GM18520 (cell line): ENCODE measurements around the gene COL2A1.

Experiments used
- ATAC-seq: cut with Tn5 transposase; IDR thresholded peaks from one replicate; pipeline ENCODE4 v1.9.1; 2021; ENCODE audit not compliant: unreplicated experiment

Gene COL2A1

DNA sequence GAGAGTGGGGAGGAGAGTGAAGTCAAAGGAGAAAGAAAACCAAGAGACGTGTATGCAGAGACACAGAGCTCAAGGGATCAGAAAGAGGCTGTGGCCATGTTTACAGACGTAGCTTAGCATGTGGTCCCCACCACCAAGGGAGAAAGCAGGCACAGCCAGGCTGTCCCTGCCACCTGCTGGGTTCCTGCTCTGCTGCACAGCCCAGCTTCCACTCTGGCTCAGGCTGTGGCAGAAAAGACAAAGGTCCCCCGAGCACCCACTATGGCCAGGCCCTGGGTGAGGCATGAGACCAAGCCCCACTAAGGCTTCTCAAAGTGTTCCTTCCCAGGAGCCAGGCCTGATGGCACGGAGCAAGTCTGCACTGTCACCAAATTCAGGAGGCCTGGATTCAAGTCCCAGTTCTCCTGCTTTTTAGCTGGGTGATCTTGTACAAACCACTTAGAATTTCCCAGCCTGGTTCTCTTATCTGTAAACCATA, 25.9 kb upstream of the COL2A1 start:
- no peak for ATAC-seq

DNA sequence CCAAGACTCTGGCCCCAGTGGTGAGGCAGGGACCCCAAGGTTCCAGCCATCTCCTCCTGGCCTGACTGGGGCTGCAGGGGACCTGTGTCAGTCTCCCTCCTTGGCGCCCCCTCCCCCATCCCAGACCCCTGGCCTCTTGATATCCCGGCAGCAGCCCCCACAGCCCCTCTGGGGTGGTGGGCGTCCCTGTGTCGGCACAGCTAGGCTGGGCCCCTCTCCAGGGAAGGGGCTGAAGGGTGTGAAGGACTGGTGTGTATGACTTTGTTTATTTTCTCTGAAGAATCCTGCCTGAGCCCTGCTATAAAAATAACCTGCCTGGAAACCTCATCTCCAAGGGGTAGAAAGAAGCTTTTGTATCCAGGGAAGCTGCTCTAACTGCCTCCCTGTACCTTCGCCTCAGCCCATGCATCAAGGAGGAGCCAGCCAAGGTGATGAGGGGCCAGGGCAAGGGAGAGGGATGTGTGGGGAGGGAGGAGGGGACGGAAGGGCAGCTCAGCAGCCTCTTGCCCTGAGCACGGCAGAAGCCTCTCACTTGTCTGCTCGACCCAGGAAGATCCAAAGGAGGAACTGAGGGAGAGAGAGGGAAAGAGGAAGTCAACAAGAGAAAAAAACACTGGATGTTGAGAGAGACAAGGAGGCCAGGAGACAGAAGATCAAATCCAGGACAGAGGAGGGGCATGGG, 25.4 kb upstream of the COL2A1 start:
- no peak for ATAC-seq

DNA sequence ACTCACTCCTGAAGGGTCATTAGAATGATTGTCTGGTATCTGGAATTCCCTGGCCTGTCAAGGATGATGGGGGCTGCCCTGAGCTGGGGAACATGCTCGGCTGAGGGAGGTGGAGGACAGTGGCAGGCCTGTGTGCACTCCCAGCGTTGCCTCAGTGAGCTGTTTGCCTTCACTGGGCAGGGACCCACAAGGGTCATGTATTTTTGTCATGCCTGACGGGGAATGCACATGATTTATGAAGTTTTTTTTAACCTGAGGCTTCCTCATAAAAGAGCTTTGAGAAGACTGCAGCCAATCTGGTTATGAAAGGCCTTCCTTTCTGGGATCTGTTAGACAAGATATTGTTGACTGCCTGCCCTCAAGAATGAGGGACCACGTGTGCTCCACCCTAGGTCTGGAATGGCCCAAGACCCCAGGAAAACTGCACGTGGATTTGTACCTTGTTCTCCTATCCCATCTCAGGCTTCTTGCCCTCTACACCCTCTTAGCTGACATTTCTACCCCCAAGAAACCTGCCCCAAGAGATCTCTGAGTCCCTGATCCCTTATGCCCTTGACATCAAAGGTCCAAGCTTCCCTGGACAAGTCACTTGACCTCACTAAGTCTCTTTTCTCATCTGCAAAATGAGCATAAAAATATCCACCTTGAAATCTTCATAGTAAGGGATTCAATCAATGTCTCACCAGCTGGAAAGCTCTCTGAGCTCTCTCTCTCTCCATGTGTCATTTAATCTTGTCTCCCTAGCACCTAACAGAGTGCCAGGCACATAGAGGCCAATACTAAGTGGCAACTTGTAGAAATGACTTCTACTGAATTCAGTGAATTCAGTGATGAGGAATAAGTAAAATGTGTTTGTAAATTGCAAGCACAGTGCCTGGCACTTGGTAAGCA, 24.5 kb upstream of the COL2A1 start:
- ATAC-seq, result no peak

DNA sequence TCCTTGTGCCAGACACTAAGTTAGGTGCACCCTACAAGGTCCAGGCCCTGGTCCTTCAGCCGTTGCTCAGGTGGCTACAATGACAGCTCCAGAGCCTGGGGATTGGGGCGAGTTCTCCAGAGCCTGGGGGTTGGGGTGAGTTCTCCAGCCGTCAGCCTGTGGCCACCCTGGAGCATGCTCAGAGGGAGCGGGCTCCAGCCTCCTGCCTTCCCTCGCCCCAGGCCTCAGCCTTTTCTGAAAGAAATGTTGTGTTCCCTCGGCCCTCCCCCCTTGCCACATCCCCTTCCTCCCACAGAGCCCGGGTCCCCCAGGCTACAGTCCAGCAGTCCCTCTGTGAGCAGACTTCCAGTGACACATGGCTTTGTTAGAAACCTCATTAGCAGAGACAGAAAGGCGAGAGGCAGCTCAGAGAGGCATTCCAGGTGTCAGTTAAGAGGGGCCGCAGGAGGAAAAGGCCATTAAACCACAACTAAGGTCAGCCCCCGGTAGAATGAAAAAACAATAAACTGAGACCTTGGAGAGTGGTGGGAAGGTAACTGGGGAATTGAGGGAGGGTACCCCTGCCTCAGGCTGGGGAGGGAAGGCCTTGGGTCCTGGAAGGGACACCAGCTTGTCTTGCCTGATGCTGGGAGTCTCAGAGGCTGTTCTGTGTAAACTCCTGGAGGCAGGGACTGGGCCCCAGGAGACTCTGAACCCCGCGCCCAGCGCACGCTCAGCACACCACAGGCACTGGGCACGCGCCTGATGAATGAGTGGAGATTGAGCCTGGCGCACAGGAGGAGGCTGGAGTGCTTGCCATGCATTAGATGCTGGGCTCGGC, 23.1 kb upstream of the COL2A1 start:
- no peak for ATAC-seq

DNA sequence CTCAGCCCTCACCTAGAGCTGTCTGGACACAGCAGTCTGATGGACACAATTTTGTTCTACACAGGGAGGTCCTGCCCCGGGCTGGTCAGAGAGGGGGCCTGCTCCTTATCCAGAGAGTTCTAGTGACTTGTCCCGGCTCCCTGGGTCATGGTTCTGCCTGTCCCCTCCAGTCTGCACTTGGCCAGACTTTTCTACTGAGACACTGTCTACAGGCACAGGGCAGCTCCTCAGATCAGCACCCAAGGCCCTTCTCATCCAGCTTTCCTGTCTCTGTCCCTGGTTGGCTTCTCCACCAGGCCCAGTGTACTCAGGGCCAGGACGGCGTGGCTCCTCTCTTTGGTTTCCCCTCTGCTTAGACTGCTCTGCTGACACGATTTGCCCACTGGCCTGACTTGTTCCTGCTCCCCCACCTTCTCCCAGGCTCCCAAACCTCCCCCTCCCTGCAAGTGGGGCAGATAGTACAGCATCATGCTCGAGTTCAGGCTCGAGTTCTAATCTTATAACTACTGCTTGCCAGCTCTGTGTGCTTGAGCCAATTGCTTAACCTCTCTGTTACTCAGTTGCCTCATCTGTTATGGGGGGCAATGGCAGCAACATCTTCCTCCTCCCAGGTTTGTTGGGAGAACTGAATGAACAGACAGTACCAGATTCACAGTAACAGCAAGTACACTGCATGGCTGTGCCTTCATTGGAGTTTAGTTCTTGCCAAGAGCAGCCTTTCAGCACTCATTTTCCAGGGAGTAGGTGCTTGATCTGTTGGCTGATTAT, 22.0 kb upstream of the COL2A1 start:
- ATAC-seq, result no peak

DNA sequence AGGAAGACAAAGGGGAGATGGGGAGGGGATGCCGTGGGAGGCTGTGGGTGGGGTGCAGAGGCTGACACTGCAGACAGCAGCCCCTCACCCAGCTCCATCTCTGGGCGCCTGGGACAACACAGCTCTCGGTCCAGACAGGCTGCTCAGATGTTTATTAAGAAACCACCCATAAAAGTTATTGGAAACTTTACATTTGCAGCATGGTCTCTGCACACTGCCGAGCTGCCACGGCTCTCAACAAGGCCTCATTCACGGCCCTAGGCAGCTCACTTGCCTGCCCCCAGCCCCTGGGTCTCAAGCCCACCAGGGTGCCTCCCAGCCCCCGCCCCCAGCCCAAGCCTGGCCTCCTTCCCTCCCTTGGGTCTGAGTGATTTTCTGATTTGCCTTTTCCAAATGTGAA, 21.0 kb upstream of the COL2A1 start:
- ATAC-seq, result no peak

DNA sequence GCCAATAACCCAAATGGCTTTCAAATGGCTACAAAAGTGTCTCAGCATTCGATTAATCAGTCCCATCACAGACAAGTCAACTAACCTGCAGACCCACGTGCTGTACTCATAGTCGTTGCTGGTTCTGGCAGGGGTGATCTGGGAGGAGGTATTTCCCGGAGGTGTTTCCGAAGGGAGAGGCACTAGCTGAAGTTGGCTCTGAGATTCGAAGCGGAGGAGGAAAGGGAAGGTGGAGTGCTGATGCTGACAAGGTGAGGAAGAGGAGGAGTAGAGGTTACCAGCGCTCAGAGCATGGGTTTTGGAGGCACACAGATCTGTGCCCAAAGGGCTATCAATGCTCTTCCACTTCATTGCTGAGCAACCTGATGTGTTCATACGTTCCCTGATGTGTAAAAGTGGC, 20.5 kb upstream of the COL2A1 start:
- no peak for ATAC-seq

DNA sequence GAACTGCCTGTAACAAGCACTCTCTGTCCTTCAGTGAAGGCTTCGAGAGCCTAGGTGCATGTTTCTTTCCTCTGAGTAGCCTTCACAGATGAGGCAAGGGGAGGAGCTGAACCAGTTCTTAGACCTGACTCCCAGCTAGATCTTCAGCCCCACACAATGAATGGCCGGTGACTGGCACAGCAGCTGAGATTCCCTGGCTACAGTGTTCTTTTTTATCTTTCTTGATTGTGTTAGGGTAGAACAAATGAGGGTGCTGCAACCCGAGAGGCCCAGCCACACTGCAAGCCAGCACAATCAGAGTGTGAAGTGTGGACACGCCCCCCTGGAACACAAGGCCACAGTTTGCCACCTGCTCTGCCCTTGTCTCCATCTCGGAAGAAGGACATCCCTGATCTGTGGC, 19.1 kb upstream of the COL2A1 start:
- no peak for ATAC-seq

DNA sequence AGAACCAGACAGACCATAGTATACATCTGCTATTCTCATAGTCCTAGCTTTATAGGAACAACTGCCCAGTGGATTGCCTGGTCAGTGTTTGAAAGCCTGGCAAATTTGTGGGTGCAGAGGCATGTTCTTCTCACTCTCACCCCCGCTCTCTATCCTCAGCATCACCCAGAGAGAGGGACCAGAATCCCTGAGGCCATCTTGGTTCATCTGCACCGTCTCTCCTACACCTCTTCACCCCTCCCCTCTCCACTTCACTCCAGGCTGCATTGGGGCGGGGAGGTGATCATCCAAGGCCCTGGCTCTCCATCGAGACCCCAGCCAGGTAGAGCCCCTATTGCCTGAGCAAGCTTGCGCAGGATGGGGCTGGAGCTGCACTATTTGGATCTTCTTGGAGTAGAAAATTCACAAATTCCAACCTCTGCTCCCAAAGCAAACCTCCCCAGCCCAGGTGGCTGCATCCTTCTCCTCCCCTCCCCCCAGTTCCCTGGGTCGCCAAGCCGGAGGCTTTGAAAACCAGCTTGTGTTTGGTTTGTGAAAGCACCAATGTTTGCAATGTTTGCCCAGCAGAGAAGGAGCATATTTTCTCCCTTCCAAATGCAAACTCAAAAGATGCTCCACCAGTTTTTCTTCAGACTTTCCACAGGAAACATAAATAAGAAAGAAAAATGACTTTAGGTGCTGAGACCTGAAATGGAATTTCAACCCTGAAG, 18.6 kb upstream of the COL2A1 start:
- no peak for ATAC-seq

DNA sequence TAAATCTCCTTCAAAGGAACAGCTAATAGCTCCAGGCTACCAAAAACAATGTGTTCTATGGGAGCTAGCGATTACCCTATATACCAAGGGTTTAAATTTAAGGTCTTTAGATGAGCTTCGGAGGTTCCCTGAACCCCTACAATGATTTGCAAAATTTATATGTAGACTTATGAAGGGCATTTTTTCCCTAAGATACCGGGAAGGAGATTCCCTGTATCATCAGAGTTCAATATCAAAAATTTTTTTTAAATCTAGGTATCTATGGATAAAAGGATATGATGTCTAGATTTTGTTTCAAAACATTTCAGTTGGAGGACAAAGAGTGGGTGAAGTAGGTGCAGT, 17.9 kb upstream of the COL2A1 start:
- ATAC-seq, result no peak

DNA sequence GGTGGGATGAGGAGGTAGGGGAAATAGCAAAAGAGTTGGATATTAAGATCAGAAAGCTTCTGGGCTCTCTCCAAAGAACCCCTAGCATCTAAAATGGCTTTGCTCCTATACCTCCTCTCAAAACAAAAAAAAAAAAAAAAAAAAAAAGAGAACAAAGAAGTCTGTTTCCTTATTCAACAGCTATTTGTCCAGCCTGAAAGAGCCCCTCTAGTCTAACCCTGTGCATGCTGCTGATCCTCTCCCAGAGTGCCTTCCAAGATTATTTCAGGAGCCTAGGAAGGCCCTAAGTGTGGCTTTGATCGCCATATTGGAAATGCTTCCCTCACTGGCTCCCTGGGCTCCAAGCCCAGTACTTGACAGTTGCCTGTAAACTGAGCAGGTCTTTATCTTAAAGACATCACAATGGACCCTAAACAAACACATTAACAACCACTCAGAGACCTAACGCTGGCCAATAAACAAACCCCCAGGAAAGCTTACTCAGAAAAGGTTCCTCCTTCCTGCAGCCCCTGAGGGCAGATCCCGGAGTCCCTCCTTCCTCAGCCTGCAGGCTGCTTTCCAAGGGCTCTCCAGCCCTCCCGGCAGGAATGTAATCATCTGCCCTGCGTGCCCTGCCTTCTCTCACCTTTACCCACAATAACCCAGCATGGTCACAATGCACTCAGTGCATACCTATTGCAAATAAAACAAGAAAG, 17.4 kb upstream of the COL2A1 start:
- ATAC-seq, result no peak

DNA sequence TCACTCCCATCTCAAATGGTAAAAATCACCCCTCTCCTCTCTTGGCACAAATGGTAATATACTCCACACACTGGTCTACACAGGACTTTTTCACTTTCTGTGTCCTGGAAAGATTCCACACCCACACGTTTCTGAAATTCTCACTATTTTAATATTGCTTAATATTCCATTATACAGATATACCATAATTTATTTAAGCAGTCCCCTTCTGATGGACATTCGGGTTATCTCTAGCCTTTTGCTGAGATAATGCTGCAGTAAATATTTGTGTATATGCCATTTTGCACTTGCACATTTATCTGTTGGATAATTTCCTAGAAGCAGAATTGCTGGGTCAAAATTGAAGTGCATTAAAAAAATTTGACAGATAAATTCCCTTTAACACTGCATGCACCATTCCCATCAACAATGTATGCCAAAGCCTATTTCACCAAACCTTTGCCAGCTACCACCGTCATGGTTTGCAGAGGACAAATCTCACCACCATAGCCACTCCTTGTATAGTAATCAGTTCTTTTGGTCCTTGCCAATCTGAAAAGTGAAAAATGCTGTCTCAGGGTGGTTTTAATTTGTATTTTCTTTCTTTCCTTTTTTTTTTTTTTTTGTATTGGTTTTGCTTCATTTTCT, 15.5 kb upstream of the COL2A1 start:
- no peak for ATAC-seq

DNA sequence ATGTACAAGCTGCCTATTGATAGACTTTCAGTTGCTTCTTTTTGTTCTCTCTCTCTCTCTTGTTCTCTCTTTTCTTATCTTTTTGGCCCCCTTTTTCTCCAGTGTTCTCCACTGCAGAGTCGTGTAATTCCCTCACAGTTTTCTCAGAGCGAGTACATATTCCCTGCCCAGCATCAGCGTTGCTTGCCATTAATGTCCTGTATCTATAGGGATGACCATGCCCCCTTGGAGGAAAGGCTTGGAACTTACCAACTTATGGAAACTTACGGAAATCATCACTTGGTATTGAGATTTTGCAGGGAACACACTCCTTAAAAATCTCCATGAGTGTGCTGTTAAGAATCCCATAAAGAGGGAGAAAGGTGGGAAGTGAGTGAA, 14.3 kb upstream of the COL2A1 start:
- no peak for ATAC-seq

DNA sequence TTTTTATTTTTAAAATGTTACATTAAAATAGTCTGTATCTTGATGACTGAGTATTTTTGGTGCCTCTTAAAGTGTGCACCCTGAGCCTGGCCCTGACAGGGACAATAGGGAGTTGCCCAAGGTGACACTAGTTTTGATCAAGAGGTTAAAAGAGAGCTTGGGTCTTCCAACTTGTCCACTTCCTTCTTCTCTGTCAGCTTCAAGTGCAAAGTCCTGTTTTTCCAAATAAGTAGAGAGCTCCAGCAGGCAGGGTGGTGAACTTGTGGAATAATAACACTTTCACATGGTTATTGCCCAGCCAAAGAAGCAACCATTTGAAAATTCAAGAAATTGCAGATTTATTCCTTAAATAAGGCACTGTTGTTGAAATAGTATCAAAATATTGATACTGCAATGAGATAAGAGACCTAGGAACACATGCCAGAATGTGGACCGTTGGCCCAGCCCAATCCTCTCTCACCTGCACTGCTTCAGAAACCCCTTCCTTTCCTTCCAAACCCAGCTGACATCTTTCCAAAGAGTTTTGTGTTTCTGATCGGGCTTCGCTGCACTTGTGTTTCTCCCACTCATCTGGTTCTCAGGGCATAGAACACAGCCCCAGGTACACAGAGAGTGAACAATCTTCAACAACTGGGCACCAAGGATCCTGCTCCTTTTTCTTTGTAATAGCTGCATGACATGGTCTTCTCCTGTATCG, 13.8 kb upstream of the COL2A1 start:
- ATAC-seq, result no peak

DNA sequence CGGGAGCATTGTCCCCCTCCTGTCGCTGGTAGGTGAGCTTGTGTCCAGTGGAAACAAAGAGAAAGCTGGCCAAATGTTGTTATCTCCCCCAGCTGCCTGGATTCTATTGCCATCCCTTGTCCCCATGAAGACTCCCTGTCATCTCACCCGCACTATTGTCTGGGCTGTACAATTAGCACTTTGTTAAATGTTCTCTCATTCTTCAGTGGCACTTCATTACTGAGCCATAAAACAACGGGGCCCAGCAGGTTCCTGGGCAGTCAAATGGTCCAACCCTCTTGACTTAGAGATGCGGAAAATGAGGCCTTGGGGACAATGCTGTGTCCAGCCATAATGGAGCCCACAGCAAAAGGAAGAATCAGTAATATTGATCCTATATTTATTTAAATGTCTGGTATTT, 13.2 kb upstream of the COL2A1 start:
- ATAC-seq, result no peak

DNA sequence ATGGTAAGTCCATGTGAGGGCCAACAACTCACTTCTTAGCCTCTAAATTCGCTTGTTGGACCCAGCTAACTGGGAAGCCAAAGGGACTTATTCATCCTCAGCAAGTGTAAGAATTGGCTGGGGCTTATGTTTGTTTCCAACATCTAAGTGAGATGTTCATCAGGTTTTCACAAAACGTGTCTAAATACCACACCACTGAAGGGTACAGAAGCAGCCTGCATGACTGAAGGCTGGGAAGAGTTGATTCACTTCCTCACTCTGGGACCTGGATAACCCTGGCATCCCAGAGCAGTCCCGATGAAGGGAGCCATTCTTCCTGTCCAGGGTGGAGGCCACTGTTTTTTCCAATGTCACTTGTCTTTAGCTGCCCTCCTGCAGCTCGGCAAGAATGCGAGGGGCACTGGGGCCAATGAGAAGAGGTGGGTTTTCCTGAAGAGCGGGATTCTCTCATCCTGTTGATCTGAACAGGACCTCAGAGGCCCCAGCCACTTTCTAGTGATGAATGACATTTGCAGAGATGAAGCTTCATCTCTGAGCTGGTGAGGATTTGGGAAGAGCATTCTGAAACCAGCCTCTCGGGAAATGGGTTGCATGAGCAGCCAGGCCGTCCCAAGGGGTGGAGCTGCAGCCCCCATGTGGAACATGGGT, 12.2 kb upstream of the COL2A1 start:
- ATAC-seq, result no peak

DNA sequence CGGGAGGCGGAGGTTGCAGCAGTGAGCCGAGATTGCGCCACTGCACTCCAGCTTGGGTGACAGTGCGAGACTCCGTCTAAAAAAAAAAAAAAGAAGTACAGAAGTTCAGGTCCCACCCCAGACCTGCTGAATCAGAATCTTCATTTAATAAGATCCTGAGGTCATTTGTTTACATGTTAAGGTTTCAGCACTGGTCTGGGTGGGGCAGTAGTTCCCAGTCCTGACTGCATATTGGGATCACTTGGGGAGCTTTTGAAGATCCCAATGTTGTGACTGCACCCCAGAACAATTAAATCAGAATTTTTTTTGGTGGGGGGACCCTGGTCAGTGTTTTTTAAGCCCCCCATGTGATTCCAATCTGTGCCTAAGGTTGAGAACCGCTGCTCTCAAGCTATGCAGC, 11.7 kb upstream of the COL2A1 start:
- ATAC-seq, result no peak

DNA sequence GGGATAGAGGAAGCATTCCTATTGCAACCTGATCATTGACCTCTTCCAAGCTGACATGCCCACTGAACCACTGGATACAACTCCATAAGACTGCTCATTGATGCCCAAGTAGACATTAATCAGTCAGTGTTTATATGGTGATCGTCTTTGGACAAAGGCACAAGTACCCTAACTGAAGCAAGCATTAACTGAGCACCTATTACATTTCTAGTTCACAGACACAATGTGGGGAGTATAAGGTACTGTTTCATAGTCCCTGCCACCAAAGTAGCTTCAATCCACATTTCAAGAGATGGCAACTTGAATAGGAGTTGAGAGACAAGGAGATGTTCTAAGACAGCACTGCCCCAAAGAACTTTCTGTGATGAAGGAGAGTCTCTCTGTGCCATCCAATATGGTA, 10.9 kb upstream of the COL2A1 start:
- no peak for ATAC-seq
